ENCODE data around the gene PKP2. TPM values are rescaled to one million over a fixed set of nuclear protein-coding genes. Genes with fewer than 3 reads are reported as not detected.

The PKP2 gene
- total RNA-seq, 3 donors from 2014 or later, result 85.0 to 189 (median 147) TPM

DNA sequence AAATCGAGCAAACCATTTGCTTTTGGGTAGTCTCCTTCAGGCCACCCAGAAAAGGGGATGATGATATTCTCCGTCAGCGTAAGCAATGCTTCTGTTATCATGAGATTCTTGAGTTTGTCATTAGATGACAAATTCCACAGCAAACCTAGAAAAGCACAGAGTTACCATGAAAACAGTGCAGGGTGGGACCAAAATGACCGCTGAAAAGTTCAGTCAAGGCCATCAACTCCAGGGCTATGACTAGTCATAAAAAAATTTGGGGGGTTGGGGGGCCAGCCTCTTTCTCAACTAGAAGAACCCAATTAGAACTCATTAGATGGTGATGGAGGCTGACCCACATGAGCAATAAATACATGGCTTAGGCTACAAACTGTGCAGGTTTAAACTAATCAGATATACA, 55.5 kb downstream of the PKP2 start:
- Histone ChIP-seq H3K4me3 (no peak overlapping the region), H3K4me1 (ENCODE audit: low read depth) (no peaks in the 10 kb centered on the region), H3K36me3 (ENCODE audit: low read depth) (no peaks in the 10 kb centered on the region), H3K9me3 (no peaks in the 10 kb centered on the region)
- DNase-seq (no peak), ATAC-seq (no peak)
- intact Hi-C loops (cut with DNase I, micrococcal nuclease), result no loop called here
- TF ChIP-seq, protein P1, sequence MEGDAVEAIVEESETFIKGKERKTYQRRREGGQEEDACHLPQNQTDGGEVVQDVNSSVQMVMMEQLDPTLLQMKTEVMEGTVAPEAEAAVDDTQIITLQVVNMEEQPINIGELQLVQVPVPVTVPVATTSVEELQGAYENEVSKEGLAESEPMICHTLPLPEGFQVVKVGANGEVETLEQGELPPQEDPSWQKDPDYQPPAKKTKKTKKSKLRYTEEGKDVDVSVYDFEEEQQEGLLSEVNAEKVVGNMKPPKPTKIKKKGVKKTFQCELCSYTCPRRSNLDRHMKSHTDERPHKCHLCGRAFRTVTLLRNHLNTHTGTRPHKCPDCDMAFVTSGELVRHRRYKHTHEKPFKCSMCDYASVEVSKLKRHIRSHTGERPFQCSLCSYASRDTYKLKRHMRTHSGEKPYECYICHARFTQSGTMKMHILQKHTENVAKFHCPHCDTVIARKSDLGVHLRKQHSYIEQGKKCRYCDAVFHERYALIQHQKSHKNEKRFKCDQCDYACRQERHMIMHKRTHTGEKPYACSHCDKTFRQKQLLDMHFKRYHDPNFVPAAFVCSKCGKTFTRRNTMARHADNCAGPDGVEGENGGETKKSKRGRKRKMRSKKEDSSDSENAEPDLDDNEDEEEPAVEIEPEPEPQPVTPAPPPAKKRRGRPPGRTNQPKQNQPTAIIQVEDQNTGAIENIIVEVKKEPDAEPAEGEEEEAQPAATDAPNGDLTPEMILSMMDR (IDR thresholded peaks at IDR 0.05), result no peak

DNA sequence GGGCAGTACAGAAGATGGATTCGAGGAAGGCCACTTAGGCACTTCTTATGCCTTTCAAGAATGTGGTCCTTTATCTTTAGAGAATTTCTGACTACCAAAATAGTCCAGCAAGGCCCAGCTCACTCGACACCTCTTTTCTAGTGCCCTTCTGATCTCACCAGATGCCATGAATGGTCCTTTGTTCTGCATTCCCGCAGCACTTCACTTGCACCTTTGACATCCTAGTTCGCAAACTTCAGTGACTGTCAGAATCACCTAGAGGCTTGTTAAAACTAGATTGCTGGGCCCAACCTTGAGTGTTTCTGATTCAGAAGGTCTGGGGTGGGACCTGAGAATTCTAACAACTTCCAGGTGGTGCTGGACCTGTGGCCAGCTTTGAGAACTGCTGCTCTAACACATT, 56.7 kb downstream of the PKP2 start:
- intact Hi-C loops (cut with DNase I, micrococcal nuclease), result no loop called here
- Histone ChIP-seq H3K36me3 (ENCODE audit: low read depth) (no peaks in the 10 kb centered on the region), H3K4me3 (no peak overlapping the region), H3K9me3 (no peaks in the 10 kb centered on the region), H3K4me1 (ENCODE audit: low read depth) (no peaks in the 10 kb centered on the region)
- ATAC-seq, result no peak
- TF ChIP-seq, protein P1 (IDR thresholded peaks at IDR 0.05), result no peak
- DNase-seq, result no peak

GRCh38 chr12:32837974-32838373, 58.6 kb downstream of the PKP2 start:
- intact Hi-C loops (cut with DNase I, micrococcal nuclease), result no loop called here
- no peak for ATAC-seq
- H3K36me3 ChIP-seq (ENCODE audit: low read depth), result no peaks in the 10 kb centered on the region
- no peak overlapping the region for H3K4me3 ChIP-seq
- DNase-seq, result no peak
- TF ChIP-seq, protein P1 (IDR thresholded peaks at IDR 0.05), result no peak
- H3K4me1 ChIP-seq (ENCODE audit: low read depth), result no peaks in the 10 kb centered on the region
- H3K9me3 ChIP-seq, result no peaks in the 10 kb centered on the region

- DNase-seq (no peak), ATAC-seq (no peak)
- no peaks in the 10 kb centered on the region for H3K36me3 ChIP-seq (ENCODE audit: low read depth)
- H3K4me3 ChIP-seq, result no peak overlapping the region
- no peaks in the 10 kb centered on the region for H3K9me3 ChIP-seq
- TF ChIP-seq, protein P1 (IDR thresholded peaks at IDR 0.05), result no peak
- intact Hi-C loops (cut with DNase I, micrococcal nuclease), result no loop called here
- H3K4me1 ChIP-seq (ENCODE audit: low read depth), result no peaks in the 10 kb centered on the region
Measured at GRCh38 chr12:32836710-32837109, 59.9 kb downstream of the PKP2 start.

- ATAC-seq, result no peak
- no peaks in the 10 kb centered on the region for H3K4me1 ChIP-seq (ENCODE audit: low read depth)
- H3K4me3 ChIP-seq, result no peak overlapping the region
- no peaks in the 10 kb centered on the region for H3K36me3 ChIP-seq (ENCODE audit: low read depth)
- DNase-seq, result no peak
- H3K9me3 ChIP-seq, result no peaks in the 10 kb centered on the region
- intact Hi-C loops (cut with DNase I, micrococcal nuclease), result no loop called here
- TF ChIP-seq, protein P1 (IDR thresholded peaks at IDR 0.05), result no peak
Measured at GRCh38 chr12:32834122-32834521, 62.5 kb downstream of the PKP2 start.

- no peak for ATAC-seq
- H3K4me3 ChIP-seq, result no peak overlapping the region
Measured at GRCh38 chr12:32828552-32828951, 68.0 kb downstream of the PKP2 start.

More at GRCh38 chr12:32828552-32828951, 68.0 kb downstream of the PKP2 start:
- DNase-seq, result no peak
- peaks cover 5% of the 10 kb centered on the region for H3K36me3 ChIP-seq (ENCODE audit: low read depth)
- intact Hi-C loops (cut with DNase I, micrococcal nuclease), result no loop called here
- H3K4me1 ChIP-seq (ENCODE audit: low read depth), result no peaks in the 10 kb centered on the region
- TF ChIP-seq, protein P1 (IDR thresholded peaks at IDR 0.05), result no peak
- no peaks in the 10 kb centered on the region for H3K9me3 ChIP-seq

Measured in mucosa of descending colon (tissue), 3 donors.